ENCODE results near the gene TBXA2R.
A peak's percentile ranks its signal among the peaks of the same experiment; 100 is the strongest.

TBXA2R gene

DNA sequence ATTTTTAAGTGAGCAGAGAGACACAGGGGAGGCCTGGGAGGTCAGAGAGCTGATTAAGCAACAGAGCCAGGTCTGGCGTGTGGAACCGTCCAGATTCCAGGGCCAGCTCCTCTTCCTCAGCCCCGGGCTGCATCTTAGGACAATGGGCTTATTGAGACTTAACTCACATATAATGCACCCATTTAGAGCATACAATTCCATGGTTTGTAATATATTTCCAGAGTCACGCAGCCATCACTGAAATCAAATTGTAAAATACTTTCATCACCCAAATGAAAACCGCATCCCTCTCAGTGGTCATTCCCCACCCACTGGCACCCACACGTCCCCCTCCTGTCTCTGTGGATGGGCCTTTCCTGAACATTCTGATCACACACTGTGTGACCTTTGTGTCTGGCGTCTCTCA lies 36.1 kb downstream of the TBXA2R start:
- TF ChIP-seq EP300 (IDR thresholded peaks at IDR 0.05; ENCODE audit: borderline replicate concordance), result no peak

DNA sequence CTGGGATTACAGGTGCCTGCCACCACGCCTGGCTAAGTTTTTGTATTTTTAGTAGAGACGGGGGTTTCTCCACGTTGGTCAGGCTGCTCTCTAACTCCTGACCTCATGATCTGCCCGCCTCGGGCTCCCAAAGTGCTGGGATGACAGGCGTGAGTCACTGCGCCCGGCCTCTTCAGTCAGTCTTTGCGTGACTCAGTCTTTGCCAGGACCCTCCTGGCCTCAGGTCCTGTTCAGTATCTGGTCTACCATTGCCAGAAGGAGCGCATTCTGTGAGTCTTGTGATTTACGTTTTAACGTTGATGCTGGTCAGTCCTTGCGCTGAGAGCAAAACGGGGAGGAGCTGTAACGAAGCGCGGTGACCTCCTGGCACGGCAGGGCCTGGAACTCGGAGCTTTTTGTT lies 41.5 kb downstream of the TBXA2R start:
- TF ChIP-seq TEAD4 (IDR thresholded peaks at IDR 0.05), result no peak
- no peak for TF ChIP-seq RAD21 (IDR thresholded peaks at IDR 0.05; ENCODE audit: low read depth)
- no peak for TF ChIP-seq NFIC (IDR thresholded peaks at IDR 0.05)
- TF ChIP-seq ZBTB7A (IDR thresholded peaks at IDR 0.05; ENCODE audit: low read depth), result no peak
- TF ChIP-seq TAF1 (IDR thresholded peaks at IDR 0.05; ENCODE audit: low read depth), result no peak
- no peak for TF ChIP-seq CREB1 (IDR thresholded peaks at IDR 0.05; ENCODE audit: low read depth)
- TF ChIP-seq FOXM1 (IDR thresholded peaks at IDR 0.05; ENCODE audit: borderline replicate concordance, low read depth), result no peak
- TF ChIP-seq CEBPB (IDR thresholded peaks at IDR 0.05), result no peak
- no peak for TF ChIP-seq TCF12 (IDR thresholded peaks at IDR 0.05; ENCODE audit: low read depth)
- TF ChIP-seq, protein P1, sequence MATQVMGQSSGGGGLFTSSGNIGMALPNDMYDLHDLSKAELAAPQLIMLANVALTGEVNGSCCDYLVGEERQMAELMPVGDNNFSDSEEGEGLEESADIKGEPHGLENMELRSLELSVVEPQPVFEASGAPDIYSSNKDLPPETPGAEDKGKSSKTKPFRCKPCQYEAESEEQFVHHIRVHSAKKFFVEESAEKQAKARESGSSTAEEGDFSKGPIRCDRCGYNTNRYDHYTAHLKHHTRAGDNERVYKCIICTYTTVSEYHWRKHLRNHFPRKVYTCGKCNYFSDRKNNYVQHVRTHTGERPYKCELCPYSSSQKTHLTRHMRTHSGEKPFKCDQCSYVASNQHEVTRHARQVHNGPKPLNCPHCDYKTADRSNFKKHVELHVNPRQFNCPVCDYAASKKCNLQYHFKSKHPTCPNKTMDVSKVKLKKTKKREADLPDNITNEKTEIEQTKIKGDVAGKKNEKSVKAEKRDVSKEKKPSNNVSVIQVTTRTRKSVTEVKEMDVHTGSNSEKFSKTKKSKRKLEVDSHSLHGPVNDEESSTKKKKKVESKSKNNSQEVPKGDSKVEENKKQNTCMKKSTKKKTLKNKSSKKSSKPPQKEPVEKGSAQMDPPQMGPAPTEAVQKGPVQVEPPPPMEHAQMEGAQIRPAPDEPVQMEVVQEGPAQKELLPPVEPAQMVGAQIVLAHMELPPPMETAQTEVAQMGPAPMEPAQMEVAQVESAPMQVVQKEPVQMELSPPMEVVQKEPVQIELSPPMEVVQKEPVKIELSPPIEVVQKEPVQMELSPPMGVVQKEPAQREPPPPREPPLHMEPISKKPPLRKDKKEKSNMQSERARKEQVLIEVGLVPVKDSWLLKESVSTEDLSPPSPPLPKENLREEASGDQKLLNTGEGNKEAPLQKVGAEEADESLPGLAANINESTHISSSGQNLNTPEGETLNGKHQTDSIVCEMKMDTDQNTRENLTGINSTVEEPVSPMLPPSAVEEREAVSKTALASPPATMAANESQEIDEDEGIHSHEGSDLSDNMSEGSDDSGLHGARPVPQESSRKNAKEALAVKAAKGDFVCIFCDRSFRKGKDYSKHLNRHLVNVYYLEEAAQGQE (IDR thresholded peaks at IDR 0.05; ENCODE audit: low read depth), result no peak
- TF ChIP-seq YY1 (IDR thresholded peaks at IDR 0.05; ENCODE audit: low read depth), result no peak
- TF ChIP-seq, protein P2, sequence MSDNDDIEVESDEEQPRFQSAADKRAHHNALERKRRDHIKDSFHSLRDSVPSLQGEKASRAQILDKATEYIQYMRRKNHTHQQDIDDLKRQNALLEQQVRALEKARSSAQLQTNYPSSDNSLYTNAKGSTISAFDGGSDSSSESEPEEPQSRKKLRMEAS (IDR thresholded peaks at IDR 0.05), result no peak
- TF ChIP-seq EGR1 (IDR thresholded peaks at IDR 0.05), result no peak
- no peak for TF ChIP-seq EP300 (IDR thresholded peaks at IDR 0.05; ENCODE audit: borderline replicate concordance)
- TF ChIP-seq, protein P3, sequence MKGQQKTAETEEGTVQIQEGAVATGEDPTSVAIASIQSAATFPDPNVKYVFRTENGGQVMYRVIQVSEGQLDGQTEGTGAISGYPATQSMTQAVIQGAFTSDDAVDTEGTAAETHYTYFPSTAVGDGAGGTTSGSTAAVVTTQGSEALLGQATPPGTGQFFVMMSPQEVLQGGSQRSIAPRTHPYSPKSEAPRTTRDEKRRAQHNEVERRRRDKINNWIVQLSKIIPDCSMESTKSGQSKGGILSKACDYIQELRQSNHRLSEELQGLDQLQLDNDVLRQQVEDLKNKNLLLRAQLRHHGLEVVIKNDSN (IDR thresholded peaks at IDR 0.05), result no peak

DNA sequence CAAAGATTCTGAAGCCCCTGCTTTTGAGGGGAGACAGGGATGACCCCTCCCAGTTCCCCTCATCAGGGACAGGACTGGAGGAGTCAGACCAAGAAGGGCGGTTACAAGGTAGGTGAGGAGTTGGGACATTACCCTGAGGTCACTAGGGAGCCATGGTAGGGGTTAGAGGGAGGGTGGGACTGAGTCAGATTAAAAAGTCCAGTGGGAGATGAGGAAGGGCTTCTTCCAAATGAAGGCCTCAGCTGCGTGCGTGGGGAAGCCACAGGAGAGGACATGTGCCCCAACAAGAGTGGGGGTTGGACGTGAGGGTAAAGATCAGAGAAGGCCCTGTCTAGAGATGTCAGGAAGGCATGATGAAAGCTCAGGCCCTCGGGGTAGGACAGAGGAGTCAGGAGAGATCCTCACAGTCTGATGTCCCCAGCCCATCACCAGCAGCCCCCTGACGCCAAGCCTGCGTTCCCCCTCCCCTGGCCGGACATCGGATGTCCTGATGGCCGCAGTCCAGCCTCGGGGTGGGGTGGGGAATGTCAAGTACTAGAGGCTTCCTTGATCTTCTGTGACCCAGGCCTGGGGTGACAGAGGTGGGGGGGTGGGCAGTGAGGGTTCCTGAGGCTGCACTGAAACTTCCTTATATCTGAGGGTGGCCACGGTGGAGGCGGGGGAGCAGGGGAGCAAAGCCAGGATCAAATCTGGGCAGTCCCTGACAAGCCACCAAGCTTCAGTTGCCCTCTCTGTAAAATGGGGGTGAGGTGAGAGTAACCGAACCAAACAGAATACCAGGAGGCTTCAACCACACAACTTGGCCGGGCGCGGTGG lies 42.8 kb downstream of the TBXA2R start:
- TF ChIP-seq TCF12 (IDR thresholded peaks at IDR 0.05; ENCODE audit: low read depth) (no peak), CREB1 (IDR thresholded peaks at IDR 0.05; ENCODE audit: low read depth) (no peak), CEBPB (IDR thresholded peaks at IDR 0.05) (no peak), ZBTB7A (IDR thresholded peaks at IDR 0.05; ENCODE audit: low read depth) (no peak), FOXM1 (IDR thresholded peaks at IDR 0.05; ENCODE audit: borderline replicate concordance, low read depth) (no peak)
- TF ChIP-seq, protein P1 (IDR thresholded peaks at IDR 0.05; ENCODE audit: low read depth), result no peak

DNA sequence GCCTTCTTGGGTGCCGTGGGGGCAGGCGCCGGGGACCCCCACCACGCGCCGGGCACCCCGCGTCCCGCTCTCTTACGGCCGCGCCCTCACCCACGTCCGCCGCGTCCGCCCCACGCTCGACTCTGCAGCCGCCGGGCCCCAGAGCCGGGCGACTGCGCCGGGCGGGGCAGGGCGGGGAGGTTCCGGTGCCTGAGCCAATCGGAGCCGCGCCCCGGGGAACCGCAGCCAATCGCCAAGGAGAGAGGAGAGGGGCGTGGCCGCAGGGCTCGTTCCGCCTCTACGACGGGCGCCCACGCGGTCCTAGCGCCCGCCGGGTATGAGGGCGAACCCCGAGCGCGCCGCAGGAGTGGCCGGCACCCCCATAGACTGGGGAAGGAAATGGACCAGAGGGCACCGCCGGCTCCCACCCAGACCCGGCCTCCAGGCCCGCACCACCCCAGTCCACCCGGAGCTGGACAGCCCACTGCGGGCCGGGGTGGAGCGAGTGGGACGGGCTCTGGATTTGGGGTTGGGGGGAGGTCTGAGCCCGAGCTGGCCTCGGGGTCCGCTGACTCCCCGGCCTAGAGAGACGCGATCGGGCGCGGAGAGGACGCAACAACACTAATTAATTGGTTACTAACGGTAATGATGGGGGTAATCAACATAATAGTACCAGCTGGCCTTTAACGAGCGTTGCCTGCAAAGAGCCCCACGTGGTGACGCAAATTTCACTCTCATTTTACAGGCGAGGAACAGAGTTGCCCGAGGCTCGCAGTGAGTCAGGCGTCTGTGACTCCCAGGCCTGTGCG lies 49.0 kb downstream of the TBXA2R start, which contains the start of gene MFSD12:
Gene MFSD12 (minus strand): TSS at position 126 of the 788 bp plus-strand sequence. CDS start 183 bp downstream, outside the sequence.
- TF ChIP-seq YY1 (IDR thresholded peaks at IDR 0.05; ENCODE audit: low read depth) (no peak), TCF12 (IDR thresholded peaks at IDR 0.05; ENCODE audit: low read depth) (no peak), EGR1 (IDR thresholded peaks at IDR 0.05) (peak; percentile 27; the same call in 1 of the 2 replicates), TAF1 (IDR thresholded peaks at IDR 0.05; ENCODE audit: low read depth) (peak; percentile 64; the same call in 1 of the 2 replicates), ZBTB7A (IDR thresholded peaks at IDR 0.05; ENCODE audit: low read depth) (peak; percentile 94)
- TF ChIP-seq, protein P2 (IDR thresholded peaks at IDR 0.05), result peak; percentile 89
- TF ChIP-seq, protein P3 (IDR thresholded peaks at IDR 0.05), result peak; percentile 71

DNA sequence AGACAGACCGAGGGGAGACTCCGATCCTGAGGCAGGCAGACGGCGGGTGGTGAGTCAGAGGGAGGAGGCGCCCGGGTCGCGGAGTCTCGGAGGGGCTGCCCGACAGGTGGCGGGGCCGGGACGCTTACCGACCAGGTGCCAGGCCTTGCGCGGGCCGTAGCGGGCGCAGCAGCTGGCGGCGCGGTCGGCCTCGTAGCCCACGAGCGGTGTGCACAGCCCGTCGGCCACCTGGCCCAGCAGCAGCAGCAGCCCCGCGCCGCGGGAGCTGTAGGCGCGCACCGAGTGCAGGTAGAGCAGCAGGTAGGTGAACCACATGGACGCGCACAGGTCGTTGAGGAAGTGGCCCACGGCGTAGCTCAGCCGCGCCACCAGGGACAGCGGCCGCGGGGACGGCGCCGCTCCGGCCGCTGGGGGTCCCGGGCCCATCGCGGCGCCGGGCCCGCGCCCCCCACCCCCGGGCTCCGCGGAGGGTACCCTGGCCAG lies 49.7 kb downstream of the TBXA2R start:
- TF ChIP-seq TCF12 (IDR thresholded peaks at IDR 0.05; ENCODE audit: low read depth) (no peak), CEBPB (IDR thresholded peaks at IDR 0.05) (no peak), TAF1 (IDR thresholded peaks at IDR 0.05; ENCODE audit: low read depth) (no peak), RAD21 (IDR thresholded peaks at IDR 0.05; ENCODE audit: low read depth) (no peak), ZBTB7A (IDR thresholded peaks at IDR 0.05; ENCODE audit: low read depth) (no peak; the same call in 1 of the 2 replicates), EP300 (IDR thresholded peaks at IDR 0.05; ENCODE audit: borderline replicate concordance) (no peak)
- TF ChIP-seq, protein P1 (IDR thresholded peaks at IDR 0.05; ENCODE audit: low read depth), result peak; percentile 64; the same call in 1 of the 2 replicates
- TF ChIP-seq, protein P3 (IDR thresholded peaks at IDR 0.05), result no peak

All from Ishikawa (cell line).